ENCODE results near the gene TIAM1. TPM values are rescaled to one million over a fixed set of nuclear protein-coding genes. Genes with fewer than 3 reads are reported as not detected.
A peak's percentile ranks its signal among the peaks of the same experiment; 100 is the strongest.

The TIAM1 gene
- total and polyA plus RNA-seq, 8 donors: 1.1 to 19.8 (median 3.3) TPM

DNA sequence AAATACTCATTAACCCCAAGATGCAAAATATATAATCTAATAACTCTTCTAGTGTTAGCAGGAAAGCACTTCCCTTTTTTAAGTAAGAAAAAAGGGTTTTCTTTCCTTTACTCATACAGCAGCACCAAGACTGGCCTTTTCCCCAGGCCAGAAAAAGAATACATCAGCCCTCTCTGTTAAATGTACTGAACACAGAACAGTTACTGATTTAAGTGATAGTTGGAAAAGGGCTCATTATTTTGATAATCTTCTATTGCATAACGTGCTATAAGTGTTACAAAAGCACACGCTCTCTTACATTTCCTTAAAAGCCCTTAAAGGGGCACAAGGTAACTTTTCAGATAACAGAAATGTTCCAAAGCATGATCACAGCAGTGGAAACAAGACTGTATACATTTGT, 142.9 kb downstream of the TIAM1 start:
- TF ChIP-seq EP300 (IDR thresholded peaks at IDR 0.05) (no peak), POLR2A (IDR thresholded peaks at IDR 0.05) (no peak), POLR2AphosphoS5 (IDR thresholded peaks at IDR 0.05) (no peak)
- TF ChIP-seq, protein P1, sequence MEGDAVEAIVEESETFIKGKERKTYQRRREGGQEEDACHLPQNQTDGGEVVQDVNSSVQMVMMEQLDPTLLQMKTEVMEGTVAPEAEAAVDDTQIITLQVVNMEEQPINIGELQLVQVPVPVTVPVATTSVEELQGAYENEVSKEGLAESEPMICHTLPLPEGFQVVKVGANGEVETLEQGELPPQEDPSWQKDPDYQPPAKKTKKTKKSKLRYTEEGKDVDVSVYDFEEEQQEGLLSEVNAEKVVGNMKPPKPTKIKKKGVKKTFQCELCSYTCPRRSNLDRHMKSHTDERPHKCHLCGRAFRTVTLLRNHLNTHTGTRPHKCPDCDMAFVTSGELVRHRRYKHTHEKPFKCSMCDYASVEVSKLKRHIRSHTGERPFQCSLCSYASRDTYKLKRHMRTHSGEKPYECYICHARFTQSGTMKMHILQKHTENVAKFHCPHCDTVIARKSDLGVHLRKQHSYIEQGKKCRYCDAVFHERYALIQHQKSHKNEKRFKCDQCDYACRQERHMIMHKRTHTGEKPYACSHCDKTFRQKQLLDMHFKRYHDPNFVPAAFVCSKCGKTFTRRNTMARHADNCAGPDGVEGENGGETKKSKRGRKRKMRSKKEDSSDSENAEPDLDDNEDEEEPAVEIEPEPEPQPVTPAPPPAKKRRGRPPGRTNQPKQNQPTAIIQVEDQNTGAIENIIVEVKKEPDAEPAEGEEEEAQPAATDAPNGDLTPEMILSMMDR (IDR thresholded peaks at IDR 0.05): no peak
- no peak for DNase-seq
- intact Hi-C loops (cut with DNase I; ENCODE audit: low total_unique reads): no loop called here
- WGBS, 5 donors: 27 to 41% (median 35%) methylated on average over 2 of the region's 2 CpGs
- Histone ChIP-seq H3K9me3 (no peaks in the 10 kb centered on the region), H3K36me3 (no peaks in the 10 kb centered on the region), H3K4me1 (peaks cover 4 to 8% (median 7%) of the 10 kb centered on the region in 4 donors), H3K27ac (peak overlapping the region in 3 of 5 donors; percentile 5 to 45 (median 32)), H3K27me3 (no peaks in the 10 kb centered on the region), H3K4me3 (no peak overlapping the region)

DNA sequence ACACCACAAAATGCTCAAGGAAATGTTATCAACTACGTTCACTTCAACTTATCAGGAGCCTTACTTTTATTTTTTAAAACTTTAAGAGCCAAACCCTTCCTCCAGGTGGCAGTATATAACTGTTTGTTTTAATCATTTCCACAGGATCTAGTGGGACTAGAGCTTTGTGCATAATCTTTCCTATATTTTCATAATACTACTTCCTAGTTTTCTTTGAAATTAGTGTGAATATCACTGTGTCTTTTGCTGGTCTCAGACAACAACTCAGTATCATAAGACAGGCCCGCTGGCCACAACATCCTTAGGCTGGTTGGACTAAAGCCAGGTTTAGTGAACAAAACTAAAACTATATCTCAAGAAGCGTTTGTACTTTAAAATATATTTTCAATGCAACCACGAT, 145.5 kb downstream of the TIAM1 start:
- H3K4me3 ChIP-seq: no peak overlapping the region
- intact Hi-C loops (cut with DNase I; ENCODE audit: low total_unique reads): no loop called here
- DNase-seq: peak in 1 of 2 donors; percentile 79
- TF ChIP-seq, protein P1 (IDR thresholded peaks at IDR 0.05): peak in 5 of 7 experiments; percentile 22 to 69 (median 57)
- TF ChIP-seq POLR2A (IDR thresholded peaks at IDR 0.05): no peak
- no peak overlapping the region for H3K27ac ChIP-seq
- peaks cover 4 to 20% (median 12%) of the 10 kb centered on the region in 4 donors for H3K4me1 ChIP-seq
- 23 to 45% (median 31%) methylated on average over 4 of the region's 4 CpGs for WGBS, 5 donors
- no peaks in the 10 kb centered on the region for H3K36me3 ChIP-seq
- no peaks in the 10 kb centered on the region for H3K9me3 ChIP-seq
- H3K27me3 ChIP-seq: no peaks in the 10 kb centered on the region

DNA sequence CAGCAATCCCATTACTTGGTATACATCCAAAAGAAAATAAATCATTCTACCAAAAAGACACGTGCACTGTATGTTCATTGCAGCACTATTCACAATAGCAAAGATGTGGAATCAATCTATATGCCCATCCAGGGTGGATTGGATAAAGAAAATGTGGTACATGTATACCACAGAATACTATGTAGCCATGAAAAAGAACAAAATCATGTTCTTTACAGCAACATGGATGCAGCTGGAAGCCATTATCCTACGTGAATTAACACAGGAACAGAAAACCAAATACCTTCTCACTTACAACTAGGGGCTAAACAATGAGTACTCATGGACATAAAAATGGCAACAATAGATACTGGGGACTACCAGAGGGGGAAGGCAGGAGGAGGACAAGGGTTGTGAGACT, 147.3 kb downstream of the TIAM1 start:
- Histone ChIP-seq H3K27me3 (no peaks in the 10 kb centered on the region), H3K4me3 (no peak overlapping the region), H3K4me1 (peaks cover 4 to 20% (median 12%) of the 10 kb centered on the region in 4 donors), H3K27ac (no peak overlapping the region), H3K9me3 (no peaks in the 10 kb centered on the region), H3K36me3 (no peaks in the 10 kb centered on the region)
- WGBS, 5 donors: 90 to 94% (median 93%) methylated on average over 2 of the region's 2 CpGs
- intact Hi-C loops (cut with DNase I; ENCODE audit: low total_unique reads): no loop called here
- DNase-seq: no peak
- TF ChIP-seq POLR2AphosphoS5 (IDR thresholded peaks at IDR 0.05): no peak
- TF ChIP-seq, protein P1 (IDR thresholded peaks at IDR 0.05): no peak
- no peak for TF ChIP-seq EP300 (IDR thresholded peaks at IDR 0.05)
- TF ChIP-seq POLR2A (IDR thresholded peaks at IDR 0.05): no peak

DNA sequence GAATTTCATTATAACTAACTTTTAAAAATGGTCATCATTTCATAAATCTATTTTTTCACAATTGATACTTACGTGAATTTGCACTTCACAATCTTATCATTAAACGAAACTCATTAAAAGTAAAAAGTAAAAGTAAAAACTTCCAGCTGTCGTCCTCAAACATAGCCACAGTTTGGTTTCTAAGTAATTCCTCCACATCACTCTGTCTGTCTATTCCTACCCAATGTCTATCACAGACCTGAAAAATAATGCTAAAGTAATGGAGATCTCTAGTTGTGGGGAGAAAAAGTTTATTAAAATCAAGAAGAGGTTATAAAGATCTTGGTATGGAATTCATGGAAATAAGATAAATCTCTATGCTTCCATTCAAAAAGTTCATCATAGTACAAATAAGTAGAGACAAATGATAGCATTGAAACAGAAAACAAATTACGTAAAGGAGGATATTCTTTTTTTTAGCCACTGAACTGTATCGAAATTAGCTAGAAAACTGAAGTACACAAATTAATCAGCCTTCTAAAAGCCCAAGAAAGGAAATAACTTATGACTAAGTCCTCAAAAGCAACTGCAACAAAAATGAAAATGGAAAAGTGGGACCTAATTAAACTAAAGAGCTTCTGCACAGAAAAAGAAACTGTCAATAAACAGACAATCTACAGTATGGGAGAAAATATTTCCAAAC, 148.6 kb downstream of the TIAM1 start:
- DNase-seq: no peak
- Histone ChIP-seq H3K4me3 (no peak overlapping the region), H3K9me3 (no peaks in the 10 kb centered on the region), H3K27ac (no peak overlapping the region), H3K36me3 (no peaks in the 10 kb centered on the region), H3K27me3 (no peaks in the 10 kb centered on the region), H3K4me1 (peaks cover 4 to 20% (median 12%) of the 10 kb centered on the region in 4 donors)
- intact Hi-C loops (cut with DNase I; ENCODE audit: low total_unique reads): no loop called here
- WGBS, 5 donors: 20 to 35% (median 29%) methylated on average over 5 of the region's 5 CpGs
- TF ChIP-seq EP300 (IDR thresholded peaks at IDR 0.05): no peak
- TF ChIP-seq POLR2A (IDR thresholded peaks at IDR 0.05): no peak
- no peak for TF ChIP-seq POLR2AphosphoS5 (IDR thresholded peaks at IDR 0.05)

Measured in stomach (tissue), 9 donors.